ENCODE data around the gene IMPDH1. TPM values are rescaled to one million over a fixed set of nuclear protein-coding genes. Genes with fewer than 3 reads are reported as not detected.

The IMPDH1 gene
- total and polyA plus RNA-seq, 10 of the 15 experiments (the other 5 are each of a cell fraction or from before 2014, with no cell fraction given) = 0.50 to 61.3 (median 41.8) TPM

DNA sequence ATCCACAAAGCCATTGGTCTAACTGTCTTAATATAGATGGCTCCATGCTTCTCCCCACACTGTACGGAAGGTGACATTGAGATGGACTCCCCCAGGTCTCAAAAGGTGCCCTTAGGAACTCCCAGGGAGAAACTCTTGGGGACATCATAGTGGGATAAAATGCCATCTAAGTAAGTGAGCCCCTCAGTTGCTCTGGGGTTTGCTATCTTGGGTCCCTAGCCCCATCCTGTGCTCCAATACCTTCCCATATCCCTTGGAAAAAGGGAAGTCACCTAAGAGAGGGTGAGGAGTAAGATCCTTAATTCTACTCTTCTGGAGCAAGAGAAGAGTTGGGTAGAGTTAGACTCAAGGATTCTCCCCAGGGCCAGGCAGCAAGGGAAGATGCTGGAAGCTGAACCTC lies 56.2 kb downstream of the IMPDH1 start (continued):
- TF ChIP-seq ZNF384 (IDR thresholded peaks at IDR 0.05; ENCODE audit: borderline replicate concordance, low read depth, low read length) (no peak), SMARCA5 (IDR thresholded peaks at IDR 0.05) (no peak), MYB (IDR thresholded peaks at IDR 0.05; ENCODE audit: borderline replicate concordance, low read depth, low read length) (no peak), RB1 (IDR thresholded peaks at IDR 0.05; ENCODE audit: borderline replicate concordance) (no peak), YY1 (IDR thresholded peaks at IDR 0.05; ENCODE audit: low read depth, low read length) (no peak), MTA3 (IDR thresholded peaks at IDR 0.05; ENCODE audit: borderline replicate concordance, low read length) (no peak), MEF2A (IDR thresholded peaks at IDR 0.05; ENCODE audit: insufficient read depth, low read depth, low read length) (no peak), EGR1 (IDR thresholded peaks at IDR 0.05; ENCODE audit: borderline replicate concordance in 1 of 2, low read depth in 2 of 2, low read length in 2 of 2) (no peak), SUZ12 (IDR thresholded peaks at IDR 0.05; ENCODE audit: unreplicated experiment) (no peak), BCL11A (IDR thresholded peaks at IDR 0.05; ENCODE audit: low read depth, low read length) (no peak), PAX5 (IDR thresholded peaks at IDR 0.05; ENCODE audit: borderline replicate concordance, low read depth, low read length) (no peak)
- TF ChIP-seq, protein P1, sequence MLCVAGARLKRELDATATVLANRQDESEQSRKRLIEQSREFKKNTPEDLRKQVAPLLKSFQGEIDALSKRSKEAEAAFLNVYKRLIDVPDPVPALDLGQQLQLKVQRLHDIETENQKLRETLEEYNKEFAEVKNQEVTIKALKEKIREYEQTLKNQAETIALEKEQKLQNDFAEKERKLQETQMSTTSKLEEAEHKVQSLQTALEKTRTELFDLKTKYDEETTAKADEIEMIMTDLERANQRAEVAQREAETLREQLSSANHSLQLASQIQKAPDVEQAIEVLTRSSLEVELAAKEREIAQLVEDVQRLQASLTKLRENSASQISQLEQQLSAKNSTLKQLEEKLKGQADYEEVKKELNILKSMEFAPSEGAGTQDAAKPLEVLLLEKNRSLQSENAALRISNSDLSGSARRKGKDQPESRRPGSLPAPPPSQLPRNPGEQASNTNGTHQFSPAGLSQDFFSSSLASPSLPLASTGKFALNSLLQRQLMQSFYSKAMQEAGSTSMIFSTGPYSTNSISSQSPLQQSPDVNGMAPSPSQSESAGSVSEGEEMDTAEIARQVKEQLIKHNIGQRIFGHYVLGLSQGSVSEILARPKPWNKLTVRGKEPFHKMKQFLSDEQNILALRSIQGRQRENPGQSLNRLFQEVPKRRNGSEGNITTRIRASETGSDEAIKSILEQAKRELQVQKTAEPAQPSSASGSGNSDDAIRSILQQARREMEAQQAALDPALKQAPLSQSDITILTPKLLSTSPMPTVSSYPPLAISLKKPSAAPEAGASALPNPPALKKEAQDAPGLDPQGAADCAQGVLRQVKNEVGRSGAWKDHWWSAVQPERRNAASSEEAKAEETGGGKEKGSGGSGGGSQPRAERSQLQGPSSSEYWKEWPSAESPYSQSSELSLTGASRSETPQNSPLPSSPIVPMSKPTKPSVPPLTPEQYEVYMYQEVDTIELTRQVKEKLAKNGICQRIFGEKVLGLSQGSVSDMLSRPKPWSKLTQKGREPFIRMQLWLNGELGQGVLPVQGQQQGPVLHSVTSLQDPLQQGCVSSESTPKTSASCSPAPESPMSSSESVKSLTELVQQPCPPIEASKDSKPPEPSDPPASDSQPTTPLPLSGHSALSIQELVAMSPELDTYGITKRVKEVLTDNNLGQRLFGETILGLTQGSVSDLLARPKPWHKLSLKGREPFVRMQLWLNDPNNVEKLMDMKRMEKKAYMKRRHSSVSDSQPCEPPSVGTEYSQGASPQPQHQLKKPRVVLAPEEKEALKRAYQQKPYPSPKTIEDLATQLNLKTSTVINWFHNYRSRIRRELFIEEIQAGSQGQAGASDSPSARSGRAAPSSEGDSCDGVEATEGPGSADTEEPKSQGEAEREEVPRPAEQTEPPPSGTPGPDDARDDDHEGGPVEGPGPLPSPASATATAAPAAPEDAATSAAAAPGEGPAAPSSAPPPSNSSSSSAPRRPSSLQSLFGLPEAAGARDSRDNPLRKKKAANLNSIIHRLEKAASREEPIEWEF (IDR thresholded peaks at IDR 0.05; ENCODE audit: insufficient replicate concordance, low read depth, low read length) = no peak

All from GM12878 (cell line).